GM18526 (cell line): Measurements from ENCODE around the gene KRT2.

Experiments used
- POLR2A ChIP-seq: IDR thresholded peaks from 3 replicates; pipeline ENCODE4 v1.6.1; 2011; ENCODE audit not compliant: insufficient read length; ENCODE audit errors: extremely low read depth

Gene KRT2

DNA sequence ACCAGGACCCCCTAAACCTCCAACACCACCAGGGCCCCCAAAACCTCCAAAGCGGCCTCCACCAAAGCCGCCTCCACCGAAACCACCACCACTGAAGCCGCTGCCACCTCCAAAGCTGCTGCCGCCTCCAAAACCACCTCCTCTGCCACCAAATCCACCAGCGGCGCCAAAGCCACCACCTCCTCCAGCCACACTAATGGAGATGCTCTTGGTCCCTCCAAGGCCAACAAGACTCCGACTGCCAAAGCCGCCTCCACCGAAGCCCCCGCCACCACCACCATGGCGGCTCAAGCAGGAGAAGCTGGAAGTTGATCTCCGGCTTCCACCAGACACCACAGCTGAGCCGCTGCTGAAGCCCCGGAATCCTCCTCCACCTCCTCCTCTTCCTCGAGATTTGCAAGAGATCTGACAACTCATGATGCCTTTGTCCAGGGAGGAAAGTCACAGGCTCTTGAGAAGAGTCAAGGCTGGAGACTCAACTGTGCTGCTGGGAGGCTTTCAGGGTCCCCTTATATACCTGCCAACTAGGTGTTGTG is at the start of gene KRT2:
KRT2 (minus strand) TSS at position 486 of the 536 bp plus-strand sequence; CDS start at position 417, 69 bp downstream.
- no peak for TF ChIP-seq POLR2A

DNA sequence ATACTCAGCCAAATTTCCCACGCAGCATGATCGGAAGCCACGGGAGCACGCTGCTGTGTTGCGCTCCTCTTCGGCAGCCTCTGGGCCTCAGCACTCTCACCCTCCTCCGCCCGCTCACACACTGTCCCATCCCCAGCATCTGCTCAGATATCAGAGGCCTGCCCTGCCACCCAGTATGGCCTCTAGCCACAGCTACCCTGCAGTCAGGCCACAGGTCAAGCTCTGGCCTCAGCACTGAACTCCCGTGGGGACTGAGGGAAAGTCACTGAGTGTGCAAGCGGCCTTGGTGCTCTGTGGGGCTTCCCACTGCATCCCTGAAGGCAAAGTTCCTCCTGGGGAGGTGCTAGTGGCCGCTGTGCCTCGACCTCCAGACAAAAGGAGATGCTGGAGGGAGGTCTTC is 49.3 kb upstream of the KRT2 start:
- TF ChIP-seq POLR2A = no peak

DNA sequence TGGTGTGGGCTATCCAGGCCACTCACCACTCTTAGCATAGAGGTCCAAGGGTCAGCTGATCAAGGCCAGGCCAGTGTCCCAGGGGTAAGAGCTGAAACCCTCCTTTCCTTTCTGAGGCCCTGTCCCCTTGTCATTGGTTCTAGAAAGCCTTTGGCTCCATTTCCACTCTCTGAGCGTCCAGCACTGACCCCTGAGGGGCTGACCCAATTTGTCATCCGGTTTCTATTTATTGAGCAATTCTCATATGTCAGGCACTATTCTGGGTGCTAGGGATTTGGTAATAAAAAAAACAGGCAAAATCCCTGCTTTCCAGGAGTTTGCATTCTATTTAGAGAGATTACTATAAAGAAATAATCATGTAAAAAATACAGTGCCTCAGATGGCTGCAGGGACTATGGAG is 47.9 kb upstream of the KRT2 start:
- TF ChIP-seq POLR2A = no peak

DNA sequence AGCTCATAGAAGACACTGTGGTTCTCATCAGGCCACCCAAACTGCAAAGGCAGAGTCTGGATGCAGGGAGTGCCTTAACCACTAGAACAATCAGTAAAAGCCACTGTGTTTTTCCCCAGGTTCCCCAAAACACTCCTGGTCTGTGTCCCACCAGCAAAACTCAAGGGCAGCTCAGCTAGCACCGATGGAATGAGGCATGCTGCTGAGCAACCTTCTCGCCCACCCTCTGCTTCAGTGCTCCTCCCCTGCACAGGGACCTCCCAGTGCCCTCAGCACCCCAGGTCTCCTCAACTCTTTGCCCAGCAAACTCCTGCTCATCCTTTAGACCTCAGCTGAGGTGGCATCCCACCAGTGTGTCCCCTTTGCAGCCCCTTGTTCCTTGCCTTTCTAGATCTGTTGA is 47.4 kb upstream of the KRT2 start:
- TF ChIP-seq POLR2A = no peak

DNA sequence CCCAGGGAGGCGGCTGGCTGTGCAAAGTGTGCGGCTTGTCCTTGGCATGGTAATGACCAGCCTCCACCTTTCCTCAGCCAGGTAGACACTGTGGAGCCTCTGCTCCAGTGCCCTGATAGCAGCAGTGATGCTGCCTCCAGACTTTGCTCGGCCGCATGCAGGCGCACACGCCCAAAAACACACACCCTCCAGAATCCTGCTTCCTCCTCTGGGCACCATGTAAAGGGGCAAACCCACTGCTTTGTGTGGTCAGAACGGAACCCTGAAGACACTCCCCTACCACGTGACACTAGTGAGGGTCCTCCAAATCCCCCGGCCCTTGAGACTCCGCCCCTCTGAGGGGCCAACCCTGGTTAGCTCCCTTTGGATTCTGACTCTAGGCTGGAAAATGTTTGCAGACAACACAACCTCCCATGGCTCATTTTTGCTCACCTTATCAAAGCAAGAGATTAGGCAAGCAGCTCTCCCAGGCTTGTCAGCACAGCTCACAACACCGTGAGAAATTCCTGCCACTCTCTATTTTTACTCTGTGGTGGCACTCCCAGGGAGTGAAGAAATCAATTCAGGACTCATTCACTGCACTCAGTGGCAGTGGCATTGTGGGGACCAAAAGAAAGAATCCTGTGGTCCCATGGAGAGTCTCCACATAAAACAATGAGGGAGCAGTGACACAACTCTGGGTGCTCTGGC is 46.8 kb upstream of the KRT2 start:
- no peak for TF ChIP-seq POLR2A

DNA sequence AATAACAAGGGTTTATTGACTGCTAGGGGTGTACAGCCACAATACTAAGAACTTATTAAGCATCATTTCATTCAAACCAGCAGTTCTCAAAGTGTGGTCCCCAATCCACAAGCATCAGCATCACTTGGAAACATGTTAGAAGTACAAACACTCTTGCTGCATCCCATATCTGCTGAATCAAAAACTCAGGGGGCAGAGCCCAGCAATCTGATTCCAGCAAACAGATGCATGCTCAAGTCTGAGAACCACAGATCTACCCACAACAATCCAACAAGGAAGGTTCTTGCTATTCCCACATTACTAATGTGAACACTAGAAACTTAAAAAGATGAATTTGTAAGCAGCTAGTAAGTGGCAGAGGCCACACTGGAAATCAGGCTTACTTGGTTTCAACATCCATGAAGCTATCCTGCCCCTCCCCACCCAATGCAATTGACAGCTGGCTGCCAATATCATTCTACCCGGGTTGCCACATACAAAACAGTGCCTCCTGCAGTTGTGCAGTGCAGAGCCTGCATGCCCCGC is 45.1 kb upstream of the KRT2 start:
- TF ChIP-seq POLR2A = no peak

DNA sequence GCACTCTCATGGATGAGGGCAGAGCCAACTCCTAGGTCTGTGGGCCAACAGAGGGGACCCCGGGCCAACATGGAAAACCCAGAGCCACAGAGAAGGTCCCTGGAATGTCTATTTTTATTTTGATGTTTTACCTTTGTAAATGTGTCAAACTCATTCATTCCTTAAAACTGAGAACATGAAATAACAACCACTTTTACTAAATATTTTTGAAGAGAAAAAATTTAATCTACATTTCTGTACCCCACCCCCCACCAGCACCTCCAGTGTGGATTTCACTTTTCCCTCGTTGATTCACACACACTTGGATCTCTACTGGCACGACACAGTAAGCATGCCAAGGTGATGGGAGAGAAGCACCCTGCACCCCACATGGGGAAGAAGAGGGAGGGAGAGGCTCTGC is 44.6 kb upstream of the KRT2 start:
- no peak for TF ChIP-seq POLR2A

DNA sequence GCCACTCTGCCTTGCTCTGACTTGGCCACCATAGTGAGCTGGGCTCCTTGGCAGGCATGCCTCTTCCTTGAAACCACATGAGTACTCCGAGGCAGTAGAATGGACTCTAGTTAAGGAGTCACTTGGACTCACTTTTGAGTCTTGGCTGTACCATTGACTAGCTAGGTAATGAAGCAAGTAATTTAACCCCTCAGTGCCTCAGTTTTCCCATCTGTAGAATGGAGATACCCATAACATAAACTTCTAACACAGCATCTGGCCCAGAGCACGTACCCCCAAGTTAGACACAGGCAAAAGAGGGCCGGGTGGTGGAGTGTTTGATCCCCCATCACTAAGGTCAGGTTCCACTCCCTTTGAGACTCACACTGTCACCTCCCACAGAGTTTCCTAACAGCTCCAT is 43.0 kb upstream of the KRT2 start:
- no peak for TF ChIP-seq POLR2A

DNA sequence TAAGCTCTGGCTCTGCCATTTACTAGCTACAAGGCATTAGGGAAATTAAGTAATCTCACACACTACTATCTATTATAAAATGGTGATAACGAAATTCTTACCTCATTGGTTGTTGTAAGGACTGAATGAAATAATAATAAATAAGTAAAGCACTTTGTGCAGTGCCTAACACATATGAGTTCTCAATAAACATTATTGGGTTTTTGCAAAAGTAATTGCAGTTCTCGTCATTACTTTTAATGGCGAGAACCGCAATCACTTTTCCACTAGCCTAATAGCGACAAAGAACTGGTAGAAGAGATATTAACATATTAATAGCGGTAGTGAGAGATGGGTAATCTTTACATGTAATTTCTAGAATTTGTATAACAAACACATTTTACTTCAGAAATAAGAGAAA is 42.1 kb upstream of the KRT2 start:
- no peak for TF ChIP-seq POLR2A

DNA sequence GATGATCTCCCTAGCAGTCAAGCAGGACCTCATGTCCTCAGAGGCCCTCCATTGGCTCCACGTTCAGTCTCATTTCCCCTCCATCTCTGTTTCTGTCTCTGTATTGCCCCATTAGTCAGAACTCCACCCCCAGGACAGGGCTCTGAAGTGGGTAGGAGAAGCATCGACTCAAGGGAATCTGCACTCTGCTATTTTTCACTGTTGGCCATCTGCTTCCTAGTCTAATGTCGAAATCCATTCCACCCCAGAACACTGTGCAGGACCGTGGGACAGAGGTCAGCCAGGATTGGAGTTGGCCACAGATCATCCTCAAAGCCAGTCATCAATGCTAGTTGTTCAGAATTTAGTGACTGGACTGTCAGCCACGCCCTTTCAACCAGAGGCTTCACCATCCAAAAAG is 41.2 kb upstream of the KRT2 start:
- no peak for TF ChIP-seq POLR2A

DNA sequence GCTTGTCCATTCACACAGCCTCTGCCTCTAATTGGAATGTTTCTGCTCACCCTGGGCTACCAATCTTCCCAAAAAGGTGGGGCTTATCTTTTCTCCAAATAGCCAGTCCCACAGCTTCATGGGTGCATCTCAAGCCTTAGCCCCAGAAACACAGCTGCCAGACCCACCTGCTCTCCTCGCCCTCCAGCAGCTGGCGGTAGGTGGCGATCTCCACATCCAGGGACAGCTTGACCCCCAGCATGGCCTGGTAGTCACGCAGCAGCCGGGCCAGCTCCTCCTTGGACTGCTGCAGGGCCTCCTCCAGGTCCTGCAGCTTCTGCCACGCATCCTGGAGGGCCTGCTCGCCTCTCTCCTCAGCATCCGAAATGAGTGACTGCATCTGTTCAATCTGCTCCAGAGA is 40.2 kb upstream of the KRT2 start:
- no peak for TF ChIP-seq POLR2A

DNA sequence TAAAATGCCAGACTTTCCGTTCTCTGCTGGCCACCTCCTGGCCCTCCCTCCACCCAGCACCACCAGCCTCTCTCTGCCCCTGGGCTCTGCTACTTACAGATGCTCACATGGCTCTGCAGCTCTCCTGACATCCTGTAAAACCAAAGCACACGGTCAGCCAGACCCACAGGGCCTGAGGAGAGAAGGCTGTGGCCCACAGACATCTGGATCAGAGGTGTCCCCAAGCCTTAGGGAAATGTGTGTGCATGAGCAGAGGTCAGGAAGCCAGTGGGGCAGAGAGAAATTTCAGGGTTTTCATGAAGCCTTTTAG is 39.8 kb upstream of the KRT2 start:
- no peak for TF ChIP-seq POLR2A

DNA sequence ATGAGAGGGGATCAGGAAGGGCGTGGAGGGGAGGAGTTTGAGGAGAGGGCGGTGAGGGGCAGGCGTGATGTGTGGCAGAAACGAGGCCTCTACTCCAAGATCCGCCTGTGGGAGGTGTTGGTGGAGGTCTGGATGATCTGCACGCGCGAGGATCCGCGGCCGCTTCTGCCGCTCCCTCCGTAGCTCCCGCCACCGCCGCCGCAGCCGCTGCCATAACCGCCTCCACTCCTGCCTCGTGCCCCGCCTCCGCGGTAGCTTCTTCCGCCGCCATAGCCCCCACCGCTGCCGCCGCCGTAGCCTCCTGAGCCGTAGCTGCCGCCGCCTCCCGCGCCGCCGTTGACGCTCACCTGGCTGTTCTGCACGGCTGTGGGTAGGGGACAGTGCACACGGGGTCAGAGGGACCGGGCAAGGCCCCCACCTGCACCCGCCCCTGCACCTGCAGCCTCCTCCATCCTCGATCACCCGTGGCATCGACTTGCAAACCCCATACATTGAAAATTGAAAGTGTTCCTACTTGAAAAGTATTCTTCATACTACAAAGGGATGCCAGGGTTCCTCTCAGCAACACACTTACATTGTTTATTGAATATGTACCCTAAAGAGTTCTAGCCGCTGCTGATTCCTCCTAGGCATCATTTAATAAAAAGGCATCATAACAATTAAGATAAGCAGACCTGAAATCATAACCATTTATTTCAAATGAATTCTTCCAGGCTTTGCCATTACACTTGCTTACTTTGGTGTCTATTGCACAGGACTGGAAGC is 39.2 kb upstream of the KRT2 start:
- TF ChIP-seq POLR2A = no peak

DNA sequence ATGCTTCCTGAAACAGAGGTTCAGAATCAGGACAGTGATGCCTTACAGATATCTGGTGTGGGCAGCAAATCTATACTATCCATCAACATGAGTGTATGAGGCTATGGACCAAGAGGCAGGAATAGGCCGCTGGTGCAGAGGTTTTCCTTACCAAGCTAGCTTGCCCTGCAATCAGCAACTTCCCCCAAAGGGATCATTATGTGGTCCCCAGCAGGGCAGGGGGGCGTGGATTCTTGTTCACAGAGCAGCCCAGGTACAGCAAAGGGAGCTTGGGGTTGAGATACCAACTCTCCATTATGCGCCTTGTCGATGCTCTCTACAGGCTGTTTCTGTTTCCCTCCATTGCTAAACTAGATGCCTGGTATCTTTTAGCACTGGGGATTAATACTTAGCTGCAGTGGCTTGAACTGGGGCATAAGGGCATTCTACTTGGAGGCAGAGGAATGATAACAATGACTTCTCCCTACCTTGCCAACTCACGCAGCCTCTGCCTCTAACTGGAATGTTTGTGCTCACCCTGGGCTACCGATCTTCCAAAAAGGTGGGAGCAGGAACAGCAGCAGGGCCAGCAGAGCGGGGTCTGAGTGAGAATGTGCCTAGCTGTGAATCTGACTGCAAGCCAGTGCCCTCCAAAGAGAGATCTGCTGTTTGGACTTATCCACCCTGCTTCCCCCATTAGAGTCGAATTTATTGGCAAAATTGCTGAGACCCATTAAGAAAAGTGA is 38.5 kb upstream of the KRT2 start:
- TF ChIP-seq POLR2A = no peak

DNA sequence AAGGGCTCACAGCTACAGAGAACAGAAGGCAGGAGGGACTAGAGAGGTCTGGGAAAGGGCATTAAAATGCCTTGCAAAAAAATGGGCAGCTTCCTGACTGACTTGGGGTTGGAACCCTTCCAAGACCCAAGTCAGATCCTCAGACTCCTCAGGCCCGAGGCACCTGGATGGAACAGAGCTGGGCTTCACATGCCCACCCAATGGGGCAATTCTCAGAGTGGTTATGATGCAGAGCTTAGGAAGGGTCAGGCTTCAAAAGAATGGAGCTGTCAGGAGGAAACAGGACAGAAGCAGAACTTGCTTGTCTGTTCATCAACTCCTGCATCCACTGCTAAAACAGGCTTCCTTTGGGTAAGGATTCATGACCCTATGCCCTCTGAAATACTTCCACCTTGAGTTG is 37.9 kb upstream of the KRT2 start:
- TF ChIP-seq POLR2A = no peak

DNA sequence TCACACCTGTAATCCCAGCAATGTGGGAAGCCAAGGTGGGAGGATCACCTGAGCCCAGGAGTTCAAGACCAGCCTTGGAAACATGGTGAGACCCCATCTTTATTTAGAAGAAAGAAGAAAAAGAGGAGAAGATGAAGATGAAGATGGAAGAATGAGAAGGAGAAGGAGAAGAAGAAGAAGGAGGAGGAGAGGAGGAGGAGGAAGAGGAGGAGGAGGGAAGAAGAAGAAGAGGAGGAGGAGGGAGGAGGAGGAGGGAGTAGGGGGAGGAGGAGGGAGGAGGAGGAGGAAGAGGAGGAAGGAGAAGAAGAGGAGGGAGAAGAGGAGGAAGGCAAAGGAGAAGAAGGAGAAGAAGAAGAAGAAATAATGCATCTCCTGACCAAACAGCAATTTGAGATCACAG is 37.2 kb upstream of the KRT2 start:
- no peak for TF ChIP-seq POLR2A
